Cerebellar cortex (tissue), 1 donor: ENCODE results near the gene TNFSF10.
"Not testable (repeated sequence)": the region's sequence is repeated elsewhere in the genome, so short reads cannot be mapped to it uniquely, and the experiment has no call there.

Experiments used
- DNase-seq: peaks from one replicate; pipeline ENCODE4 v3.0.0-alpha.2; 2015; ENCODE audit warnings: low spot score

Gene TNFSF10

DNA sequence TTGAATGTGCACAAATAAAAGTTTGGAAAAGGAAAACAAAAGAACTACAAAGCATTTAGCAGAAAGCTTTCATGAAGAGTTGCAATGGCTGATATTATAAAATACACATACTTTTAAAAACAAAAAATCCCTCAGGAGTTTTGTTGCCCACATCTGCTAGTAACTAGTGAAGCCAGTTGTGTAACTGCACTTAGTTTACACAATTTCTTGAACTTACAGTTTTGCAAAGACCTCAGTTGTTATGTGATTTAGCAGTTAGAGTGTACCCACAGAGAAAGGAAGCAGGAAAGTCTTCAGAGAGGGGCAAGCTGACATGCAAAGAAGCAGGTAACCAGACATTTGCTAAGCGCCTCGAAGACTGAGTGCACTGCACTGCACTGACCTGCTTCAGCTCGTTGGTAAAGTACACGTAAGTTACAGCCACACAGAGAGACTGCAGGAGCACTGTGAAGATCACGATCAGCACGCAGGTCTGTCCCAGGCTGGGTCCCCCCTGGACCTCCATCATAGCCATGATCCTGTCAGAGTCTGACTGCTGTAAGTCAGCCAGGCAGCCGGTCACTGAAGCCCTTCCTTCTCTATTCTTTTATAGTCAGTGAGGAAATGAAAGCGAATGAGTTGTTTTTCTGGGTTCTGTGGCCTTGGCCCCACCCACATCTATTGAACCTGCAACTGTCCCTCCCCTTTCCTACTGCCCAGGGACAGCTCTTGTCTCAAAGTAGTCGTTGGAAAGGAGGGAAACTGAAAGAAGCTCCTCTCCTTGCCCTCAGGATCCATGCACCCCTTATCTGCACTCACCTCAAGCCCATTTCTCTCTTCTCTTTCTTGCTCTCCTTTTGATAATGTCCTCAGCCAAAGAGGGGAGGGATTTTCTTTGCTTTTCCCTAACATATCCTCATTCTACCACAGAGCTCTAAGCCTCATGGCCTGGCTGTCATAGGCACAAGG lies at the start of gene TNFSF10:
TNFSF10 (minus strand) TSS at position 560 of the 948 bp plus-strand sequence; CDS start at position 514, 46 bp downstream.
- DNase-seq = no peak

DNA sequence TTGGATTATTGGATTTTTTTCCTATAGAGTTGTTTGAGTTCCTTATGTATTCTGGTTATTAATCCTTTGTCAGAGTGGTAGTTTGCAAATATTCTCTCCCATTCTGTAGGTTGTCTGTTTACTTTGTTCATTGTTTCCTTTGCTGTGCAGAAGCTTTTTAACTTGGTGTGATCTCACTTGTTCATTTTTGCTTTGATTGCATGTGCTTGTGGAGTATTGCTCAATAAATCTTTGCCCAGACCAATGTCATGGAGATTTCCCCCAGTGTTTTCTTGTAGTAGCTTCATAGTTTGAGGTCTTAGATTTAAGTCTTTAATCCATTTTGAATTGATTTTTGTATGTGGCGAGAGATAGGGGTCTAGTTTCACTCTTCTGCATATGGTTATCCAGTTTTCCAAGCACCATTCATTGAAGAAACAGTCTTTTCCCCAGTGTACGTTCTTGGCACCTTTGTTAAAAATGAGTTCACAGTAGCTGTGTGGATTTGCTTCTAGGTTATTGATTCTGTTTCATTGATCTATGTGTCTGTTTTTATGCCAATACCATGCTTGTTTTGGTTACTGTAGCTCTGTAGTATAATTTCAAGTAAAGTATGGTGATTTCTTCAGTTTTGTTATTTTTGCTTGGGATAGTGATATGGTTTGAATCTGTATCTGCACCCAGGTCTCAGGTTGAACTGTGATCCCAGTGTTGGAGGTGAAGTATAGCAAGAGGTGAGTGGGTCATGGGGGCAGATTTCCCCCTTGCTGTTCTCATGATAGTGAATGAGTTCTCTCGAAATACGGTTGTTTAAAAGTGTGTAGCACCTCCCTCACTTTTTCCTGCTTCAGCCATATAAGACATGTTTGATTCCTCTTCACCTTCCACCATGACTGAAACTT lies 46.1 kb upstream of the TNFSF10 start:
- no peak for DNase-seq

DNA sequence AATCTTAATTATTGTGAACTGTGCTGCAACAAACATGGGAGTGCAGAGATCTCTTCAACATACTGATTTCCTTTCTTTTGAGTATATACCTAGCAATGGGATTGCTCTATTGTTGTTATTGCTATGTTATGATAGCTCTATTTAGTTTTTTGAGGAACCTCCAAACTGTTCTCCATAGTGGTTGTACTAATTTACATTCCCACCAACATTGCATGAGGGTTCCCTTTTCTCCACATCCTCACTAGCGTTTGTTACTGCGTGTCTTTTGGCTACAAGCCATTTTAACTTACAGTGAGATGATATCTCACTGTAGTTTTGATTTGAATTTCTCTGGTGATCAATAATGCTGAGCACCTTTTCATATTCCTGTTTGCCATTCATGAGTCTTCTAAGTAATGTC lies 45.5 kb upstream of the TNFSF10 start:
- no peak for DNase-seq

DNA sequence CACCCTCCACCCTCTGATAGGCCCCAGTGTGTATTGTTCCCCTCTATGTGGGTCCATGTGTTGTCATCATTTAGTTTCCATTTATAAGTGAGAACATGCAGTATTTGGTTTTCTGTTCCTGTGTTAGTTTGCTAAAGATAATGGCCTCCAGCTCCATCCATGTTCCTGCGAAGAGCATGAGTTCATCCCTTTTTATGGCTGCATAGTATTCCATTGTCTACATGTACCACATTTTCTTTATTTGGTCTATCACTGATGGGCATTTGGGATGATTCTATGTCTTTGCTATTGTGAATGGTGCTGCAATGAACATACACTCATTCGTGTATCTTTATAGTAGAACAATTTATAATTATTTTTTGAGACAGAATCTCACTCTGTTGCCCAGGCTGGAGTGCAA lies 43.6 kb upstream of the TNFSF10 start:
- DNase-seq = not testable (repeated sequence)

DNA sequence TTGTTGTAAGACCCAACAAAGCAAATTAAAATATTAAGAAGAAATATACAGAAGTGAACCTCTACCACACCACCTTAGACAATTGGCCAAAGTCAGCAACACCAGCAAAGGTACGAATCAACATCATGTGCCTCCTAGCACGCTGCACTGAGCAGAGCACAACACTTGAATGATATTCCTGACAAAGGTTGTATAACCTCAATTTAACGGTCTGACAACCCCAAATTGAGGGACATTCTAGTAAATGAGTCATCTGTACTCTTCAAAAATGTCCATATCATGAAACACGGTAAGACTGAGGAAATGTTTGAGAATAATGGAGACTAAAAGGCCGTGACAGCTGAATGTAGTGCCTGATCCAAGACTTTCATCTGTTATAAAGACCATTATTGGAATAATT lies 41.3 kb upstream of the TNFSF10 start:
- no peak for DNase-seq

DNA sequence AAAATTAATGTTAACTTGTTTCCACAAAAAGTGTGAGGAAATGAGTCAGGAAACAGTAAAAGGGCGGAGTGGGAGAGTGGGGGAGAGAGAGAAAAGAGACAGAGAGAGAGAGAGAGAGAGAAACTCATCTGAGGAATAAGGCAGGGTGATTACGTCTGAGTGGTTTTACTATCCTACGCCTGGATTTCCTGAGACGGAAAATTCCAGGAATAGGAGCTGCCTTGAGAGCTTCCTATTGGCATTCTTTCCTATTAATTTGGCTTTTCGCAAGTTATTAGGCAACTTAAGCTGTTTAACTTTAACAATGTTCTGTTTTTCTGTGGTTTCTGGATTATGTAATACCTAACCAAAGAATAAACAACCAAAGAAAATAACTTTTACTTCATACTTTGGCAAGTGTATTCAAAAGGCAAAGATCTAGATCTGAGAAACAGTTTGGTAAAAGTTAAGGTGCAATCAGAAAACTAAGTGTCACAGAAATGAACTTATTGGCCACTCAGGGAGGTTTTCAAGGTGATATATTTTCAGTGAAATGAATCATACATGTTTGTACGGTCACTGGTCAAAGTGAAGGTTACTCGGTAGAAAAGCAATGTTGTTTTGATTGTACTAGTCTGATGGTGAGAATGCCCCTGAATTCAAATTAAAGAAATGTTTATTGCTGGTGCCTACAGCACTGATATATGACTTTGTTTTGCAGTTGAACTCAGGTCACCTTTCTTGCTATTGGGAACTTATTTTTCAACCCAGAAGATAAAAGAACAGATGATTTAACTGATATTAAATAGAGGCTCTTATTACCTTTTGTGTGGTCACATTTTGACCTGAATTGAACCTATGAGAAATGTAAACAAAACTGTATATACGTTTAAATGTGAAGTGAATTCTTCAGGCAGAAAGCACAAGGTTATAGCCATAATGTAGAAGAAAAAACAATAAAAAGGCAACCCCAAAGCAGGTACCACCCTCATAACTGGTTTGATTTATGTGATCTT lies 39.9 kb upstream of the TNFSF10 start:
- no peak for DNase-seq

DNA sequence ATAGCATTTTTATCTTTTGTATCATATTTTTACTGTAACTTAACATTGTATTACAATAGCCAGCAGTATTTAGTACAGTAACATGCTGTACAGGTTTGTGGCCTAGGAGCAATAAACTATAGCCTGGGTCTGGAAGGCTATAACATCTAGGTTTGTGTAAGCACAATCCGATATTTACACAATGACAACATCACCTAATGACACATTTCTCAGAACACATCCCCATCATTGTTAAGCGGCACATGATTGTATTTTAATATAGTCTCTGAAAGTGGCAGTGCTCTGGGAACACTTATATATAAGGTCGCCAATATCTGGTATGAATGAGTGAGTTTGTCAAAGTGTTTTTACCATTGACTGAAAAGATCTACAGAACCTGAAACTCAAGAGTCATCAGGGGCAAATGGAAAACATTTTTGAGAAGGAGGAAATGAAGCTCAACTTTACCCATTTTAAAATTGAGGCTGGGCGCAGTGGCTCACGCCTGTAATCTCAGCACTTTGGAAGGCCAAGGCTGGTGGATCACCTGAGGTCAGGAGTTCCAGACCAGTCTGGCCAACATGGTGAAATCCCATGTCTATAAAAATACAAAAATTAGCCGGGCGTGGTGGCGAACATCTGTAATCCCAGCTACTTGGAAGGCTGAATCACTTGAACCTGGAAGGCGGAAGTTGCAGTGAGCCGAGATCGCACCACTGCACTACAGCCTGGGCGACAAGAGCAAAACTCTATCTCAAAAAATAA lies 38.8 kb upstream of the TNFSF10 start:
- DNase-seq = no peak

DNA sequence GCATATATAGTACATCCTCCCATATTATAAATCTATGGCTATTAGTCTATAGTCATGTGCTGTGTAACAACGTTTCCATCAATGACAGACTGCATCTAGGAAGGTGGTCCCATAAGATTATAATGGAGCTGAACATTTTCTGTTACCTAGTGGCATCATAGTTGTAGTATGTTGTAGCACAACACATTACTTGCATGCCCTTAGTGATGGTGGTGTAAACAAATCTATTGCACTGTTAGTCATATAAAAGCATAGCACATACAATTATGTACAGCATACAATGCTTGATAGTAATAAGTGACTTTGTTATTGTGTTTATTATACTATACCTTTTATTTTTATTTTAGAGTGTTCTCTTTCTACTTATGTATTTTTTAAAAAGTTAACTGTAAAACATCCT lies 37.4 kb upstream of the TNFSF10 start:
- DNase-seq = no peak

DNA sequence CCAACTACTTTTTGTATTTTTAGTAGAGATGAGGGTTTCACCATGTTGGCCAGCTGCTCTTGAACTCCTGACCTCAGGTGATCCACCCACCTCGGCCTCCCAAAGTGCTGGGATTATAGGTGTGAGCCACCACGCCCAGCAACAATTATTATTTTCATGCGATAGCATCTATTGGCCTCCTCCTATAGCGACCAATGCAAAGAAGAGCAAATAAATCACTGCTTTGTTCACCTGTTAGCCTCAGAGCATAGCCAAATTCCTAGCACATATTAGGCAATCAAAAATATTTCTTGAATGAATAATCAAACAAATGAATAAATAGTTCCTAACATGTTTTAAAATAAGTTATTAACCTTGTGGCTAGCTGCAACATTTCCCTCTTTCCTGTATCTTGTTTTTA lies 36.8 kb upstream of the TNFSF10 start:
- DNase-seq = no peak

DNA sequence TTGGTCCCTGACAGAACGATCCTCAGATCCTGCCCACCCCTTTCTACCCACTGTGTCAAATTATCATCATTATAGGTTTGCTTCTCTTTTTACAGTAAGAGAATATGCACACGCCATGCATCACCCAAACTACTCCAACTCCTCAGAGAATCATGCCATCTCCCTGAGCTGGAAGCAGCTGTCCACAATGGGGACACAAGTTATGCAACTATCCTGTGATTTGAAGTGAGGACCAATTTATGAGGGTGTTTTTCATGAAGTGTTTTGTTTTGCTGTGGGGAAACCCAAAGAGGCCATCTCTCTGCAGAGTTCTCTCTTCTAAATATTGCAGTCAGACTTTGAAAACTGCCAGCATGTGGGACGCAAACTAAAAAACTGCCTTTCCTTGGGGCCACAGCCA lies 35.8 kb upstream of the TNFSF10 start:
- DNase-seq = no peak

DNA sequence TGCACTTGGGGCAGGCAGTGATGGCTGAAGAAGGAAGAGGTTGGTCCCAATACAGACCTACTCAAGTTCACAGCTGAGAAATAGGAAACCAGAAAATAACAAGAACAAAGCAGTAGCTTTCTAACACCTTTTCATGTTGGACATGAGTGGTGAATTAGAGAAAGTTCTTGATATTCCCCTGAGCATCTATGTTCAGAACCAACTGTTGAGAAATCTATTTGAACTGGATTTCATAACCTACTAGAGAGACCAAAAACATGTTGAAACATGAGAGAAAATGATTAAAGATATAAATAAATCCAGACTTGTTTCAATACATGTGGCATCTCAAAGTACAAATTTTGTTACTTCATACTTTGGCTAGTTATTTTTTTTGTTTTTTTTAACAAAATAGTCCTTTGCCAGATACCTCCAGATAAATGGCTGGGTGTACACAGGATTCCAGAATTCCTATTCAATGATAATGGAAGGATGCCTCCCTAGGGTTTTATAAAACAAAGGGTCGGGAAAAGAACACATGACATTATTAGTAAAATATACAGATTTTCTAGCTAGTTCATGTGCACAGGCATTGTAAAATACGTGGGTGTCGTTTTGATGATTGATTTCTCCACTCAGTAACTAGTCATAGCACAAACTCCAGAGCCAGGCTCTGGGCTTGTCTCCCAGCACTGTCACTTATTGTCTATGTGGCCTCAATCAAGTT lies 34.4 kb upstream of the TNFSF10 start:
- DNase-seq = no peak

DNA sequence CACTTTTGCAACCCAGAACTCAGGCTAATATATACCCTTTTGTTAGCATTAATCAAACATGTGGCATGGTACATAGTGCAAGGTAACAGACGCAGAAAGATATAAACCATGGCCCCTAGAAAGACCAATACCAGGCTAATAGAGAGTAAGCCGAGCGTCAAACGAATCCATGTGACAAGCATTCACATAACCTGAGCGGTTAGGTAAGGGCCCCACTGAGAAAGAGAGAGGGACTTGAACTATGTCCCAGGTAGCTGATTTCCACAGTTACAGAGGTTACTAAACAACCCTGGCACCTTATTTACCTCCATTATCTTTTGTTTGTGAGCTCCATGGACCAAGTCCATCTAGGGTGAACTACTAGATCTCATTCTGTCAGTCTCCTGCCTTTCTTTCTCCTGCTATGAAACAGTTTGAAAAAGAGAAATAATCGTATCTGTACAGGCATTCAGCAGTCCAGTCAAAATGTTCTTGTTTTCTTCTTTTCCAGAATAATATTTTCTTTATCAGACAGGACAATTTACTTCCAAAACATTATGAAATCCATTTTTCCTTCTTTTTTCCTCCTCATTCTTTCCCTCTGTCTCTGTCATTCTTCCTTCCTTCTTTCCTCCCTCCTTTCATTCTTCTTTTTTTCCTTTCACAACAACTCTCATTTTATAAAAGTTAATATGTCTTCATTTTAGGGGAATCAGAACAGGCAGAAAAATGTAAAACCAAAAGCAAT lies 30.5 kb upstream of the TNFSF10 start:
- no peak for DNase-seq

DNA sequence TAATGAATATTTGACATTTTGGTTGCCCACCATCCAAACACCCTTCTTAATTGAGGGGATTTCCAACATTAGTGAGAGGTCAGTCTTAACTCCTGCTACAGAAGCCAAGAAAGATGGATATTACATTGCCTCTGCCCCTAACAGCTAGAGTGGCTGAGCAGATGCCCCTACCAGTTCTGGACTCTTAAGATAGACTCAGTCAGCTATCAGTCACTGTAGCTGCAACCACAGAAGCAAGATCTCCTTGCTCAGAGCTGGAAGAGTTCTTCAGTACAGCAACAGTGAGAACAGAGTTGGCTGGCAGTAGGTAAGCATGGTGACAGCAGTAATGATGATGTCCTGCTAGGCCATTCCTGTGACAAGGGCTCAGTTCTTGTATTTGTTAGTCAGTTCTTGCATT lies 29.4 kb upstream of the TNFSF10 start:
- DNase-seq = no peak

DNA sequence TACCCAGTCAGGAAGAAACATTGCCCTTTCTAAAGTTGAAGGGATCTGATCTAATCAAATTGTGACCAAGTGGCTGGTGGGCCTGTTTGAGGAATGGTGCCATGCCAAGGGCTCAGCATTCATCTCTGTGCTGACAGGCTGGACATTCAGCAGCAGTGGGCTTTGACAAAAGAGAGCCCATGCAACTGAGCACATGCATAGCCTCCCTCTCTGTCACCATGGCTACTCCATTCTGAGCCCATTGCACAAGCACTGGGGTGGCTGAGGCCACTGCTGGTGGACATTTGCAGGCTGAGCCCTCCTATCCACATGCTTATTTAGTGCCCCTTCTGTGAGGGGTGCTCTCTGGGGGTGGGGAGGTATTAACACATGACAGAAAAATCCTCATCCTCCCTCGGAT lies 28.6 kb upstream of the TNFSF10 start:
- no peak for DNase-seq

DNA sequence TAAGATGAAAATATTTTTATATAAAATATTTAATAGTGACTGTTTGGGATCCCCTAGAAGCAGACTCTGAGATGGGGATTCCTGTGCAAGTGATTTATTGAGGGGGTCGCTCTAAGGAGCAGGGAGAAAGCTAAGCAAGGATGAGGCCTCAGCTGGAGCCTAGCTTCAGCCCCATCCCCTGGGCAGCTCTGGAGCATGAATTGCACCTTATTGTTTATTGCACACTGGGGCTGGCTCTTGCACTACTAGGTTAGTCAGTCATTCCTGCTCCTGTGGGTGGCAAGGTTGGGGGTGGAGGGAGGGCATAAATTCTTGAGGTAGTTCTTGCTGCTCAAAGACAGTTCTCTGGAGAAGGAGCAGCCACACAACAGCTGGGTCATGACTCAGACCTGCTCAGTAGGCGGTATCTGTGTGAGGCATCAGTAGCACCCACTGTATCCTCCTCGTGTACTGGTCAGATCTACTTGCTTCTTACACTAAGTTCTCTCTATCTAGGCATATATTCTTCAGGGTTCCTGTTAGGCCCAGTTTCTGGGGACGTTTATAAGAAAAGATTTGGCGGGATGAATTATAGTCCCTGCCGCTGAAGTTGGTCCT lies 27.2 kb upstream of the TNFSF10 start:
- no peak for DNase-seq

DNA sequence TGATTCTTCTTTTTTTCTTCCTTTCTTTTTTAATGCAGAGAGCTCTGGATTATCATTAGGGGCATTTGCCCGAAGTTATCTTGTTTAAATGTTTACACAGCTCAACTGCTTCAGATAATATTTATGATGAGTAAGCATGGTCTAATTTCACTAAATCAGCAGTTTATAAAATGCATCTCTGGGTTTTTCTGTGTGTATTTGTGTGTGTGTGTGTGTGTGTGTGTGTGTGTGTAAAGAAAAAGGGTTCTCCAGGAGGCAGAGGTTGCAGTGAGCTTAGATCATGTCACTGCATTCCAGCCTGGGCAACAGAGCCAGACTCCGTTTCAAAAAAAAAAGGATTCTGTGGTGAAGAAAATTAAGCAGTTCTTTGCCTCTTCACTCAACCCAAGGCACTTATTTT lies 25.9 kb upstream of the TNFSF10 start:
- DNase-seq = no peak

DNA sequence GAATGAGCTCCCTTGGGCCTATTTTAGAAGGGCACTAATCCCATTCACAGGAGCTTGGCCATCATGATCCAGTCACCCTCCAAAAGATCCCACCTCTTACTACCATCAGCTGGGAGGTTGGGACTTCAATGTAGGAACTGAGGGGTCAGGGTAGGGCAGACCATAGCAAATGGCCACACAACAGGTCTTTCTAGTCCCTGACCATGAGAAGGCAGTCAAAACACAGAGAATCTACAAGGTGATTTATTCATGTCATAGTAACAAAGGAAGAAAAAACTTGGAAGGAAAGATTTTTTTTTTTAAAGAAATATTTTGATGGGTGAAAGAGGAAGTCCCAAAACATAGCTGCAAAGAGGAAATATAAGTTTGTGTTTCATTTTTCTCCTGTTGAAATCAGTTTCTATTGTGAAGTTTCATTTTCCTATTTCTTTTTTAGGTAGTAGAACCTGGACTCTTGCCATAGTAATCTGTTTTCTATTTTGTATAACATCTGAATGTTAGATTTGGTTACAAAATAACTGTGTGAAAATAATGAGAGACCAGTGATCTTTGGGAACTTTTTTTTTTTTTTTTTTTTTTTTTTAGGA lies 23.5 kb upstream of the TNFSF10 start:
- DNase-seq = no peak

DNA sequence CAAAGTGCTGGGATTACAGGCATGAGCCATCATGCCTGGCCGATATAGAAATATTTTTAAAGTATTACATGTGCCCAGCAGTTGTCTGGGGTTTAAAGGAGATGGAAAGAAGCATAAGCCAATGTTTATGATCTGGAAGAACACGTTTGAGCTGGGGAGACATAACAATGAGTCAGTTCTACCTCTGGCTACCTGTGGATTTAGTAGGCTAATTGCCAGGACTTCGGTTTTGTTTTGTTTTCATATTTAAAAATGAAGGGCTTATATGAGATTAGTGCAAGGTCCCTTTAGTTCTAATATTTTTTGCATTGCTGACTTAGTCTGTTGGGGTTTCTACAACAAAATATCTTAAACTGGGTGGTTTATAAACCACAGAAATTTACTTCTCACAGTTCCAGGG lies 22.9 kb upstream of the TNFSF10 start:
- no peak for DNase-seq

DNA sequence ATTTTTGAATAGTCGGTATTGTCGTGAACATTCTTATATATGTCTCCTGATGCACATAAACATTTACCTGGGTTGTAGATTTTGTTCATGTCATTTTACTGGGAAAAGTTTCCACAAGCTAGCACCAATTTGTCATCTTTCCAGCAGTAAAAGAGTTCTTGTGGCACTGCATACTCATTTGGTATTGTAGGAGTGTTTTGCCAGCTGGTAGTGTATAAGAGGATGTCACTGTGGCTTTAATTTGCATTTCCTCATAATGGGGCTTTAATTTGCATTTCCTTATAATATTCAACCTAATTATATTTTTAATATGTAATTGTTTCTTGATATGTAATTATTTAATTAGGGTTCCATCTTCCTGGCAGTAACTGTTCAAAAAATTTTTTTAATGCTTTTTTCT lies 21.2 kb upstream of the TNFSF10 start:
- no peak for DNase-seq
